GM12892 (cell line): Measurements from ENCODE around the gene OSBP2.

Source experiments
- POLR2A ChIP-seq: IDR thresholded peaks from 2 replicates; pipeline ENCODE4 v1.6.1; 2011; ENCODE audit warnings: low read depth, low read length, control low read depth
- POLR2AphosphoS5 ChIP-seq: IDR thresholded peaks from 2 replicates; pipeline ENCODE4 v1.6.1; 2011; ENCODE audit warnings: low read depth, low read length, control low read depth

- TF ChIP-seq POLR2AphosphoS5 = no peak
- TF ChIP-seq POLR2A = no peak
Measured at GRCh38 chr22:30695871-30696655, 1.4 kb downstream of the OSBP2 start.
